ENCODE measurements around the gene NXT2.
A peak's percentile ranks its signal among the peaks of the same experiment; 100 is the strongest.

NXT2 gene

DNA sequence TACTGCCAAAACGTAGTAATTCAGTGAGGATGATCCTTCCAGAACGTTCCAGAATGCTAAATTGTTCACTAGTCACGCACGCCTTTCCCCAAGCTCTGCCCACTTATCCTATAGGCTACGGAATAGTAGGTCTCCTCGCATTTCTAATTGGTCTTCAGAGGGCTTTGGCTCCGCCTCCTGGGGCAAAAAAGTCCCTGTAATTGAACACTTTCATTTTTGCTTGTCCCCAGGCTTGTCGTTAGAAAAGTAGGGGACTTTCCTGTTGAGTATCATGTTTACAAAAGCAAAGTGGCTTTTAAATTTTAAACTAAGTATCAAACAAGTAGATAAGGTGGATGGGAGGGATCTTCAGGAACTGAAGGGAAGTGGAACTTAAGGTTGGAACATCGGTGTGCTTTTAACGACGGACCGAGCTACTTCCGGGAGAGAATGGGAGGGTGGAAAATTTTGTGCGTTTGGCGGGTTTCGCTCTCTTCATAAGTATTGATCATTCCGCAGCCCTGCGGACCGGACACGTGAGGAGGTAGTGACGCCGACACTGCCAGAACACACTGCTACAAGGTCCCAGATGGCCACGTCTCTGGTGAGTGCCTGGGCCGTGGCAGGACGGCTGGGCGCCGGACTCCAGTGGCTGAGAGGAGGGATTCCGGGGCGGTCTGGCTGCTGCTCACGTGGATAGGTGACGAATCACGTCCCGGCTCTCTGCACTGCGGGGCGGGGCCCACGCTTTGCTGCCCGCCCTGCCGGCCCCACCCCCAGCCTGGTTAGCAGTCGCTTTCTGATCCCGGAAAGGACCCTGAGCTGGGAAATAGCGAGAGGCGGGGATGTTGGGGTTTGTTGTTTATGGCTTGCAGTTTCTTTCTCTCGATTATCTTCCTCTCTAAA lies at the start of gene NXT2:
Gene NXT2 (plus strand): TSS at position 406 of the 885 bp plus-strand sequence. CDS start 163 bp downstream, at position 569.
- H3K9ac ChIP-seq (ENCODE audit: low read length): peak within 1 kb of the TSS; percentile 69
- H3K9me3 ChIP-seq (ENCODE audit: insufficient read depth, low read length): no peaks in the 10 kb centered on the region
- no peaks in the 10 kb centered on the region for H3K27me3 ChIP-seq (ENCODE audit: low read length)
- peak within 1 kb of the TSS; percentile 74 for H3K27ac ChIP-seq (ENCODE audit: low read depth, low read length)
- no peaks in the 10 kb centered on the region for H3K9me2 ChIP-seq (replicated peaks; ENCODE audit: insufficient read depth, low read length)
- TF ChIP-seq, protein P1, sequence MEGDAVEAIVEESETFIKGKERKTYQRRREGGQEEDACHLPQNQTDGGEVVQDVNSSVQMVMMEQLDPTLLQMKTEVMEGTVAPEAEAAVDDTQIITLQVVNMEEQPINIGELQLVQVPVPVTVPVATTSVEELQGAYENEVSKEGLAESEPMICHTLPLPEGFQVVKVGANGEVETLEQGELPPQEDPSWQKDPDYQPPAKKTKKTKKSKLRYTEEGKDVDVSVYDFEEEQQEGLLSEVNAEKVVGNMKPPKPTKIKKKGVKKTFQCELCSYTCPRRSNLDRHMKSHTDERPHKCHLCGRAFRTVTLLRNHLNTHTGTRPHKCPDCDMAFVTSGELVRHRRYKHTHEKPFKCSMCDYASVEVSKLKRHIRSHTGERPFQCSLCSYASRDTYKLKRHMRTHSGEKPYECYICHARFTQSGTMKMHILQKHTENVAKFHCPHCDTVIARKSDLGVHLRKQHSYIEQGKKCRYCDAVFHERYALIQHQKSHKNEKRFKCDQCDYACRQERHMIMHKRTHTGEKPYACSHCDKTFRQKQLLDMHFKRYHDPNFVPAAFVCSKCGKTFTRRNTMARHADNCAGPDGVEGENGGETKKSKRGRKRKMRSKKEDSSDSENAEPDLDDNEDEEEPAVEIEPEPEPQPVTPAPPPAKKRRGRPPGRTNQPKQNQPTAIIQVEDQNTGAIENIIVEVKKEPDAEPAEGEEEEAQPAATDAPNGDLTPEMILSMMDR (IDR thresholded peaks at IDR 0.05; ENCODE audit: insufficient read depth, low read length, poor library complexity, severe bottlenecking): no peak
- TF ChIP-seq EZH2phosphoT487 (conservative IDR thresholded peaks at IDR 0.05; ENCODE audit: low read length): no peak
- no peaks in the 10 kb centered on the region; the same call in 1 of the 2 replicates for H3K79me2 ChIP-seq (ENCODE audit: insufficient read depth, low read length)
- H3F3A ChIP-seq (ENCODE audit: insufficient read depth): no peaks in the 10 kb centered on the region
- no peaks in the 10 kb centered on the region for H3K36me3 ChIP-seq (ENCODE audit: low read length)
- peak within 1 kb of the TSS; percentile 68 for H3K4me2 ChIP-seq (ENCODE audit: low read depth, low read length, poor library complexity, severe bottlenecking)
- peak within 1 kb of the TSS; percentile 85 for H2AFZ ChIP-seq (ENCODE audit: low read depth, low read length, severe bottlenecking)
- no peaks in the 10 kb centered on the region for H4K20me1 ChIP-seq (ENCODE audit: low read depth, low read length)
- H3K4me3 ChIP-seq (ENCODE audit: insufficient read depth, low read length, poor library complexity, severe bottlenecking): peak within 1 kb of the TSS; percentile 87

DNA sequence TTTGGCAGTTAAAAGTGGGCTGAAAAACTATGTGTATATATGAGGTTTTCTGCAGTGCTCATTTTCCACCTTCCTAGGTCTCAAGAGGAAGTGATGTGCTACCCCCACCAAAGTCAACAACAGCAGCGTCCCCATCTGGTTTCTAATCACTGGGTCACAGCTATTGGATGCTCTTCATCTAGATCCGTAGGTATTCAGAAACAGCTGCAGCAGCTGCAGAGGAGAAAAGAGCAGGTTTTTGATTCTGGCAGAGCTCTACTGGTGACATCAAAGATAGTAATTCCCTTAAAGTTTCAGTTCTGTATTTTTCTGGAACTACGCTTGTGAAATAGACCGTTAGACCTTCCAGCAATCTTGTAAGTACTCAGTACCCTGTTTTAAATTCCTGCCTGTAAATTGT lies 49.0 kb upstream of the NXT2 start:
- no peaks in the 10 kb centered on the region for H3K36me3 ChIP-seq (ENCODE audit: low read length)
- no peak overlapping the region for H3K4me3 ChIP-seq (ENCODE audit: insufficient read depth, low read length, poor library complexity, severe bottlenecking)
- H3K9me2 ChIP-seq (replicated peaks; ENCODE audit: insufficient read depth, low read length): no peaks in the 10 kb centered on the region
- no peak overlapping the region for H3K4me2 ChIP-seq (ENCODE audit: low read depth, low read length, poor library complexity, severe bottlenecking)
- no peaks in the 10 kb centered on the region for H3K27me3 ChIP-seq (ENCODE audit: low read length)
- H3K27ac ChIP-seq (ENCODE audit: low read depth, low read length): no peak overlapping the region
- H4K20me1 ChIP-seq (ENCODE audit: low read depth, low read length): no peaks in the 10 kb centered on the region
- H3F3A ChIP-seq (ENCODE audit: insufficient read depth): no peaks in the 10 kb centered on the region
- TF ChIP-seq, protein P1 (IDR thresholded peaks at IDR 0.05; ENCODE audit: insufficient read depth, low read length, poor library complexity, severe bottlenecking): no peak
- no peak for TF ChIP-seq EZH2phosphoT487 (conservative IDR thresholded peaks at IDR 0.05; ENCODE audit: low read length)
- no peaks in the 10 kb centered on the region for H3K9me3 ChIP-seq (ENCODE audit: insufficient read depth, low read length)
- H3K9ac ChIP-seq (ENCODE audit: low read length): no peak overlapping the region
- H3K79me2 ChIP-seq (ENCODE audit: insufficient read depth, low read length): no peaks in the 10 kb centered on the region
- H2AFZ ChIP-seq (ENCODE audit: low read depth, low read length, severe bottlenecking): no peak overlapping the region

DNA sequence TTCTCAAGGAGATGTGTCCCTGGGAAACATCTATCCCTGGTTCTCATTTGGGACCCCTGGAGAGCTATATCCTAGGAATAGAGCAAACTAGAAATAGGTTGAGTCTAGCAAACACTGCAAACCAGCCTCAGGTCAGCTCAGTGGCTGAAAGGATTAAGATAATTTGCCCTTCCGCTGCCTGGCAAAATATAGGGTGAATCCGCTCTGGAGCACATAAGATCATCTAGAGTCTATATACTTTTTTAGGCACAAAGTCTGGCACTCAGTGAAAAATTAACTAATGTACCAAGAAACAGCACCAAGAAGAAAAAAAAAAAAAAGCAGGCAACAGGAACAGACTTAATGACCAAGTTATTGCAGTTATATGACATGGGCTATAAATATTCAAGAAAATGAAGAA lies 47.5 kb upstream of the NXT2 start:
- Histone ChIP-seq H3K9me3 (ENCODE audit: insufficient read depth, low read length) (no peaks in the 10 kb centered on the region), H4K20me1 (ENCODE audit: low read depth, low read length) (no peaks in the 10 kb centered on the region), H3F3A (ENCODE audit: insufficient read depth) (no peaks in the 10 kb centered on the region), H3K79me2 (ENCODE audit: insufficient read depth, low read length) (no peaks in the 10 kb centered on the region), H3K9ac (ENCODE audit: low read length) (no peak overlapping the region), H2AFZ (ENCODE audit: low read depth, low read length, severe bottlenecking) (no peak overlapping the region), H3K27me3 (ENCODE audit: low read length) (no peaks in the 10 kb centered on the region), H3K36me3 (ENCODE audit: low read length) (no peaks in the 10 kb centered on the region), H3K27ac (ENCODE audit: low read depth, low read length) (no peak overlapping the region), H3K4me3 (ENCODE audit: insufficient read depth, low read length, poor library complexity, severe bottlenecking) (no peak overlapping the region), H3K4me2 (ENCODE audit: low read depth, low read length, poor library complexity, severe bottlenecking) (no peak overlapping the region), H3K9me2 (replicated peaks; ENCODE audit: insufficient read depth, low read length) (no peaks in the 10 kb centered on the region)
- TF ChIP-seq EZH2phosphoT487 (conservative IDR thresholded peaks at IDR 0.05; ENCODE audit: low read length): no peak
- TF ChIP-seq, protein P1 (IDR thresholded peaks at IDR 0.05; ENCODE audit: insufficient read depth, low read length, poor library complexity, severe bottlenecking): no peak
